C1 segment of cervical spinal cord (tissue), 14 donors: Measurements from ENCODE around the gene PHKB.
A peak's percentile ranks its signal among the peaks of the same experiment; 100 is the strongest.
"Not testable (repeated sequence)": the region's sequence is repeated elsewhere in the genome, so short reads cannot be mapped to it uniquely, and the experiment has no call there.

Experiments
- DNase-seq, 14 donors: peaks; one replicate each; lab custom pipeline; 2025; lab: John Stamatoyannopoulos, UW

The PHKB gene

GRCh38 chr16:47469227-47469626 lies 8.1 kb downstream of the PHKB start:
- DNase-seq = no peak

- DNase-seq = no peak
Observed at GRCh38 chr16:47470211-47470610, 9.1 kb downstream of the PHKB start.

GRCh38 chr16:47470810-47471209 lies 9.7 kb downstream of the PHKB start:
- no peak for DNase-seq

GRCh38 chr16:47473004-47473403 lies 11.9 kb downstream of the PHKB start:
- not testable (repeated sequence) for DNase-seq

GRCh38 chr16:47473792-47474191 lies 12.7 kb downstream of the PHKB start:
- no peak for DNase-seq

GRCh38 chr16:47475786-47476185 lies 14.7 kb downstream of the PHKB start:
- DNase-seq = no peak

GRCh38 chr16:47476654-47477345 lies 15.7 kb downstream of the PHKB start:
- no peak for DNase-seq

- DNase-seq = no peak
Observed at GRCh38 chr16:47477679-47478078, 16.5 kb downstream of the PHKB start.

GRCh38 chr16:47480410-47480809 lies 19.3 kb downstream of the PHKB start:
- no peak for DNase-seq

GRCh38 chr16:47481698-47482374 lies 20.7 kb downstream of the PHKB start:
- DNase-seq = no peak

GRCh38 chr16:47483616-47484015 lies 22.5 kb downstream of the PHKB start:
- DNase-seq = no peak

- DNase-seq = no peak
Observed at GRCh38 chr16:47486856-47487255, 25.7 kb downstream of the PHKB start.

- DNase-seq = no peak
Observed at GRCh38 chr16:47488051-47488450, 26.9 kb downstream of the PHKB start.

- no peak for DNase-seq
Observed at GRCh38 chr16:47490471-47490870, 29.3 kb downstream of the PHKB start.

GRCh38 chr16:47492036-47492427 lies 30.9 kb downstream of the PHKB start:
- DNase-seq = no peak

- DNase-seq = peak in 8 of 14 donors; percentile 4 to 31 (median 13)
Observed at GRCh38 chr16:47492428-47493377, 31.6 kb downstream of the PHKB start.

GRCh38 chr16:47493381-47494337 lies 32.5 kb downstream of the PHKB start:
- DNase-seq = no peak

GRCh38 chr16:47499080-47499699 lies 38.1 kb downstream of the PHKB start:
- no peak for DNase-seq

GRCh38 chr16:47499700-47500264 lies 38.7 kb downstream of the PHKB start:
- DNase-seq = no peak

GRCh38 chr16:47503936-47504335 lies 42.8 kb downstream of the PHKB start:
- DNase-seq = no peak
